A549 (cell line): ENCODE results near the gene FAF1. TPM values are rescaled to one million over a fixed set of nuclear protein-coding genes. Genes with fewer than 3 reads are reported as not detected.
A peak's percentile ranks its signal among the peaks of the same experiment; 100 is the strongest.

ENCODE experiments used
- ATAC-seq, 2 experiments: fragments of 200-7000 bp in 1 of 2; fragments of >200 bp in 1 of 2; cut with Nextera tagmentation in 1 of 2; cut with Tn5 transposase in 1 of 2; 3 replicates each; pipeline versions ENCODE4 v1.8.0 to v1.9.1; 2018 to 2020; ENCODE audit warnings: mild to moderate bottlenecking in 1 of 2, moderate library complexity in 1 of 2
- CTCF ChIA-PET: fragments of 300-600 bp; sonication (Branson Sonifier 250); formaldehyde crosslinking; extraction: SDS; loops from one replicate; lab custom pipeline; 2021; ENCODE audit warnings: antibody characterized with exemption, inconsistent platforms; lab: Yijun Ruan, JAX
- POLR2A ChIA-PET: fragments of 350-600 bp; formaldehyde crosslinking; extraction: SDS; loops from one replicate; lab custom pipeline; 2021; ENCODE audit warnings: antibody characterized with exemption, inconsistent platforms; lab: Yijun Ruan, JAX
- DNase-seq, 2 experiments: peaks; one replicate each; pipeline versions ENCODE4 v3.0.0 to v3.0.0-alpha.2; 2011 to 2016; ENCODE audit warnings: low read depth in 1 of 2, low spot score in 1 of 2
- FAIRE-seq: peaks from 2 replicates; lab custom pipeline; 2011; peaks lifted over from hg19 to GRCh38; lab: Jason Lieb, UNC
- H3K27ac ChIP-seq, 2 experiments: fragments of >200 bp; sonication (Bioruptor Twin); formaldehyde crosslinking; 3 replicates each; pipeline ENCODE4 v1.5.1; 2016 to 2017
- H3K4me1 ChIP-seq: fragments of >200 bp; sonication (Bioruptor Twin); formaldehyde crosslinking; 3 replicates; pipeline ENCODE4 v1.6.1; 2016
- H3K4me2 ChIP-seq: fragments of >200 bp; sonication (Bioruptor Twin); formaldehyde crosslinking; 3 replicates; pipeline ENCODE4 v1.6.1; 2016
- H3K4me3 ChIP-seq: fragments of >200 bp; sonication (Bioruptor Twin); formaldehyde crosslinking; 3 replicates; pipeline ENCODE4 v1.5.1; 2016
- H3K9me3 ChIP-seq: fragments of >200 bp; sonication (Bioruptor Twin); formaldehyde crosslinking; 3 replicates; pipeline ENCODE4 v1.6.1; 2016
- CBX8 ChIP-seq: fragments of 200-600 bp; sonication (generic); IDR thresholded peaks from 2 replicates; pipeline ENCODE4 v1.6.1; 2016
- CHD2 ChIP-seq: fragments of 150-350 bp; IDR thresholded peaks from 2 replicates; pipeline ENCODE4 v1.6.1; 2014; ENCODE audit warnings: low read length; ENCODE audit not compliant: partially characterized antibody
- ESRRA ChIP-seq: fragments of 150-350 bp; IDR thresholded peaks from 2 replicates; pipeline ENCODE4 v1.6.1; 2014; ENCODE audit warnings: mild to moderate bottlenecking, low read length, borderline replicate concordance
- FOSL2 ChIP-seq, 2 experiments: fragments of 450-650 bp in 1 of 2; fragments of >200 bp in 1 of 2; sonication (Bioruptor Twin) in 1 of 2; formaldehyde crosslinking; IDR thresholded peaks; 2 replicates each; pipeline versions ENCODE4 v1.5.0 to v1.6.1; 2016 to 2020; ENCODE audit warnings: mild to moderate bottlenecking in 1 of 2, moderate library complexity in 1 of 2
- FOXS1 ChIP-seq: fragments of 250-450 bp; sonication (Bioruptor Pico); IDR thresholded peaks from 2 replicates; pipeline ENCODE4 v1.5.0; 2020; ENCODE audit warnings: mild to moderate bottlenecking, moderate library complexity
- HDAC2 ChIP-seq: fragments of 200-600 bp; sonication (generic); IDR thresholded peaks from 2 replicates; pipeline ENCODE4 v1.6.1; 2016
- HEYL ChIP-seq: fragments of 250-450 bp; sonication (Bioruptor Pico); IDR thresholded peaks from 2 replicates; pipeline ENCODE4 v1.8.0; 2021; ENCODE audit warnings: mild to moderate bottlenecking, moderate library complexity
- HOXA7 ChIP-seq: fragments of 250-450 bp; sonication (Bioruptor Pico); IDR thresholded peaks from 2 replicates; pipeline ENCODE4 v1.5.0; 2020; ENCODE audit warnings: mild to moderate bottlenecking, moderate library complexity
- HOXB13 ChIP-seq: fragments of 250-450 bp; sonication (Bioruptor Pico); IDR thresholded peaks from 2 replicates; pipeline ENCODE4 v1.5.0; 2020; ENCODE audit warnings: low read depth, mild to moderate bottlenecking, moderate library complexity
- MAFK ChIP-seq: fragments of 450-650 bp; IDR thresholded peaks from 2 replicates; pipeline ENCODE4 v1.6.1; 2014; ENCODE audit not compliant: partially characterized antibody
- MAZ ChIP-seq: fragments of 150-350 bp; IDR thresholded peaks from 2 replicates; pipeline ENCODE4 v1.6.1; 2014; ENCODE audit warnings: antibody characterized with exemption, low read depth, low read length, borderline replicate concordance
- MYC ChIP-seq: IDR thresholded peaks from 2 replicates; pipeline ENCODE4 v1.6.1; 2012; ENCODE audit warnings: mild to moderate bottlenecking, inconsistent platforms, low read length, improper control_type of control experiment, borderline replicate concordance
- PHF8 ChIP-seq: fragments of 200-600 bp; sonication (generic); IDR thresholded peaks from 2 replicates; pipeline ENCODE4 v1.6.1; 2016; ENCODE audit warnings: low read depth, mild to moderate bottlenecking, antibody characterized with exemption, moderate library complexity, borderline replicate concordance
- POLR2A ChIP-seq: IDR thresholded peaks from 2 replicates; pipeline ENCODE4 v1.6.1; 2012; ENCODE audit warnings: mild to moderate bottlenecking, low read length
- RCOR1 ChIP-seq: fragments of 150-350 bp; IDR thresholded peaks from 2 replicates; pipeline ENCODE4 v1.6.1; 2014; ENCODE audit warnings: antibody characterized with exemption, low read length, low read depth
- RFX5 ChIP-seq: fragments of 450-650 bp; IDR thresholded peaks from 2 replicates; pipeline ENCODE4 v1.7.1; 2014; ENCODE audit warnings: antibody characterized with exemption, mild to moderate bottlenecking, moderate library complexity
- TP53 ChIP-seq: fragments of 250-450 bp; sonication (Bioruptor Pico); IDR thresholded peaks from 2 replicates; pipeline ENCODE4 v1.5.0; 2021; ENCODE audit warnings: mild to moderate bottlenecking, moderate library complexity
- WGBS: methylation state at CpG from one replicate; pipeline ENCODE4 v1.1.6; 2017; ENCODE audit errors: missing lambda C conversion rate; 5-methylcytosine and 5-hydroxymethylcytosine counted together
- polyA plus RNA-seq, 4 experiments: library from polyadenylated mRNA; depleted of rRNA in 3 of 4; stranded (reverse); fragments of >200 nt; fragmentation: RNase III in 1 of 4; extraction: RNeasy Plus Mini Kit Qiagen cat#74134 plus additional on column Dnase treatment in 1 of 4; gene quantifications; 2 replicates in 3 of 4; 3 replicates in 1 of 4; pipeline ENCODE4 v1.2.3, GENCODE V29; 2011 to 2017
- TF ChIP-seq, protein P1 (sequence below): fragments of 250-450 bp; sonication (Bioruptor Pico); IDR thresholded peaks from 2 replicates; pipeline ENCODE4 v1.5.0; 2020; ENCODE audit warnings: low read depth, mild to moderate bottlenecking, moderate library complexity
- TF ChIP-seq, protein P2 (sequence below): fragments of >200 bp; sonication (Bioruptor Twin); formaldehyde crosslinking; IDR thresholded peaks from 3 replicates; pipeline ENCODE4 v1.5.1; 2016
- TF ChIP-seq, protein P3 (sequence below): fragments of 450-650 bp; IDR thresholded peaks from 2 replicates; pipeline ENCODE4 v1.6.1; 2014; ENCODE audit warnings: antibody characterized with exemption

Gene FAF1
- polyA plus RNA-seq, 2 of the 4 experiments (the other 2 are of a cell fraction), result 31.7 to 46.2 TPM

DNA sequence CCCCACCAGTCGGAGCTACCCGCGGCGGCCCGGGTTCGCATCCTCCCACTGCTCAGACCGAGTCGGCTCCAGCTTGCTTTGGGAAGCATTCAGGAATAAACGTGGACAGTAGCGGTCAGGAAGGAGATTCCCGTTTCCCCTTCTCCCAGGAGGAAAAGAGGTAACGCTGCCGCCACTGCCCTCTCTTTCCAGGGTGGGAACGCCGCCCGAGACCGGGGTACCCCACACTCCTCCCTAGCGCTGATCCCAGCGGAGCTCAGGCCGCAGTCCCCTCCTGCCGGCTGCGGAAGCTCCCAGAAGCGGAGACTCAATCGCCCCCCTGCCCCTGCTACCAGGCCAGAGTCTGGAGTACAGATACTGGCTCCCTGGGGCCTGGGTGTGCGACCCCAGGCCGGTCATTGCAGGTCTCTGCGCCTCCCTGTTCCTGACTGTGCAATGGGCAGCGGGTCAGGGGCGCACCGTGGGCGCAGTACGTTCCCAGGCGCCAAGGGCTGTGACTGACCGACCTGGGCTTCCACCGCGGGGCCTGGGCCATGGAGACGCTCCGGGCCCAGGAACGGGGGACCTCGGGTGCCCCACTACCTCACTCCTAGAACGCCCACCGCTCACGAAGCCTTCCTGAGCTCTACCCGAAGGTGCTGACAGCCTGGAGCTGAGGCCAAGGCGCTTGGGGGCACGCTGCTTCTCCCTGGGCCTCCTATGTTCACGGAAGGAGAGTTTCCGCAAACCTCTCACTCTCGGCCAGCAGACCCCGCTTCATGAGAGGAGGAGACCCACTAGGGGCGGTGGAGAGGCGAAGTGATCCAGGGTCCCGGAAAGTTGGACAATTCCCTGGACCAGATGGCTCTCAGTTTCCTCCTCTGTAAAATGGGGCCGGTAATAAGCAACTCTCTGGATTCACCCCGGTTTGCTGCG lies 544.6 kb downstream of the FAF1 start:
- H3K4me3 ChIP-seq, result no peak overlapping the region
- TF ChIP-seq CBX8, result no peak
- TF ChIP-seq FOSL2 (IDR thresholded peaks at IDR 0.05), result no peak
- TF ChIP-seq FOSL2 (CRISPR knock-in tag; IDR thresholded peaks at IDR 0.05), result no peak
- no peak for TF ChIP-seq RFX5
- no peak for TF ChIP-seq HOXA7 (CRISPR knock-in tag)
- no peak for TF ChIP-seq MYC
- TF ChIP-seq FOXS1 (CRISPR knock-in tag), result no peak
- TF ChIP-seq PHF8, result no peak
- no peak for TF ChIP-seq ESRRA
- TF ChIP-seq MAZ, result no peak
- TF ChIP-seq, protein P1, sequence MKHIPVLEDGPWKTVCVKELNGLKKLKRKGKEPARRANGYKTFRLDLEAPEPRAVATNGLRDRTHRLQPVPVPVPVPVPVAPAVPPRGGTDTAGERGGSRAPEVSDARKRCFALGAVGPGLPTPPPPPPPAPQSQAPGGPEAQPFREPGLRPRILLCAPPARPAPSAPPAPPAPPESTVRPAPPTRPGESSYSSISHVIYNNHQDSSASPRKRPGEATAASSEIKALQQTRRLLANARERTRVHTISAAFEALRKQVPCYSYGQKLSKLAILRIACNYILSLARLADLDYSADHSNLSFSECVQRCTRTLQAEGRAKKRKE (CRISPR knock-in tag), result no peak
- no peak for TF ChIP-seq HDAC2
- TF ChIP-seq CHD2, result no peak
- no peak for TF ChIP-seq RCOR1
- no peak for TF ChIP-seq HOXB13 (CRISPR knock-in tag)
- TF ChIP-seq, protein P2, sequence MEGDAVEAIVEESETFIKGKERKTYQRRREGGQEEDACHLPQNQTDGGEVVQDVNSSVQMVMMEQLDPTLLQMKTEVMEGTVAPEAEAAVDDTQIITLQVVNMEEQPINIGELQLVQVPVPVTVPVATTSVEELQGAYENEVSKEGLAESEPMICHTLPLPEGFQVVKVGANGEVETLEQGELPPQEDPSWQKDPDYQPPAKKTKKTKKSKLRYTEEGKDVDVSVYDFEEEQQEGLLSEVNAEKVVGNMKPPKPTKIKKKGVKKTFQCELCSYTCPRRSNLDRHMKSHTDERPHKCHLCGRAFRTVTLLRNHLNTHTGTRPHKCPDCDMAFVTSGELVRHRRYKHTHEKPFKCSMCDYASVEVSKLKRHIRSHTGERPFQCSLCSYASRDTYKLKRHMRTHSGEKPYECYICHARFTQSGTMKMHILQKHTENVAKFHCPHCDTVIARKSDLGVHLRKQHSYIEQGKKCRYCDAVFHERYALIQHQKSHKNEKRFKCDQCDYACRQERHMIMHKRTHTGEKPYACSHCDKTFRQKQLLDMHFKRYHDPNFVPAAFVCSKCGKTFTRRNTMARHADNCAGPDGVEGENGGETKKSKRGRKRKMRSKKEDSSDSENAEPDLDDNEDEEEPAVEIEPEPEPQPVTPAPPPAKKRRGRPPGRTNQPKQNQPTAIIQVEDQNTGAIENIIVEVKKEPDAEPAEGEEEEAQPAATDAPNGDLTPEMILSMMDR, result no peak
- TF ChIP-seq, protein P3, sequence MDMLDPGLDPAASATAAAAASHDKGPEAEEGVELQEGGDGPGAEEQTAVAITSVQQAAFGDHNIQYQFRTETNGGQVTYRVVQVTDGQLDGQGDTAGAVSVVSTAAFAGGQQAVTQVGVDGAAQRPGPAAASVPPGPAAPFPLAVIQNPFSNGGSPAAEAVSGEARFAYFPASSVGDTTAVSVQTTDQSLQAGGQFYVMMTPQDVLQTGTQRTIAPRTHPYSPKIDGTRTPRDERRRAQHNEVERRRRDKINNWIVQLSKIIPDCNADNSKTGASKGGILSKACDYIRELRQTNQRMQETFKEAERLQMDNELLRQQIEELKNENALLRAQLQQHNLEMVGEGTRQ, result no peak
- TF ChIP-seq POLR2A, result no peak
- TF ChIP-seq TP53 (CRISPR knock-in tag), result no peak
- TF ChIP-seq HEYL (CRISPR knock-in tag), result no peak
- 75% methylated on average over 23 of the region's 56 CpGs for WGBS
- no peaks in the 10 kb centered on the region for H3K9me3 ChIP-seq
- ATAC-seq (no peak), FAIRE-seq (no peak), DNase-seq (no peak)
- H3K27ac ChIP-seq, result no peak overlapping the region
- ChIA-PET POLR2A (no interaction called here), CTCF (interaction anchor here (0.7 to 1.5 kb wide), 2 partner anchors 9 to 28 kb away, joined by 3 to 4 read pairs; no protein-coding TSS in a partner anchor)
- H3K4me1 ChIP-seq, result no peaks in the 10 kb centered on the region
- 0 out of 3 replicates have a peak overlapping the region, but pooled peaks have one; percentile 71 for H3K4me2 ChIP-seq

DNA sequence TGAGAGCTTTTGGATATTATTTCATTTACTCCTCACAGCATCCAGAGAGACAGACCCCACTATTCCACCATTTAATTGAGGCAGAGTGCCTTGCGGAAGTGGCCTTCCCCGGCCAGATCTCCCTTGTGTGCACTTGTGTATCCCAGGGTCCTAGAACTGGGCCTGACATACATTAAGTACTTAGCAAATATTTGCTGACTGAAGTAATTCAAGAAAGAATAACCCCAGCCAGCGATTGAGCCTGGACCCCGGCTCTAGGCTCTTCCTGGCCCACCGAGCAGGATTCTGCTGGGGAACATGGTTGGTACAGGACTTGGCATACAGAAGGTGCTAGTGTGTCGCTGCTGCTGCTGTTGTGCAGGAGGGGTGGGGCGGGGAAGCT lies 545.2 kb downstream of the FAF1 start:
- ChIA-PET CTCF (interaction anchor here (0.7 to 1.5 kb wide), 3 partner anchors 9 to 46 kb away, joined by 3 to 4 read pairs (median 3); no protein-coding TSS in a partner anchor), POLR2A (no interaction called here)
- no peak overlapping the region for H3K27ac ChIP-seq
- TF ChIP-seq MAZ (no peak), MAFK (peak; percentile 54)
- no peak overlapping the region for H3K4me3 ChIP-seq
- no peak for ATAC-seq
- no peak overlapping the region for H3K4me2 ChIP-seq
- H3K9me3 ChIP-seq, result no peaks in the 10 kb centered on the region
- H3K4me1 ChIP-seq, result no peaks in the 10 kb centered on the region
- no peak for DNase-seq
- WGBS, result 75% methylated on average over 7 of the region's 7 CpGs
- FAIRE-seq, result no peak
